Right cardiac atrium (tissue), 5 donors: Measurements from ENCODE around the gene BMERB1. TPM values are rescaled to one million over a fixed set of nuclear protein-coding genes. Genes with fewer than 3 reads are reported as not detected.

Source experiments
- ATAC-seq, 2 donors: fragments of 200-7000 bp; cut with Tn5 transposase; one replicate each; pipeline versions ENCODE4 v1.8.0 to v1.9.1; 2020; ENCODE audit warnings: moderate library complexity in 2 of 2, mild to moderate bottlenecking in 1 of 2
- DNase-seq, 3 donors: peaks; one replicate each; pipeline ENCODE4 v3.0.0-alpha.2; 2020
- H3K27ac ChIP-seq: one replicate; pipeline ENCODE4 v1.5.1; 2013; ENCODE audit warnings: mild to moderate bottlenecking, low read length, control low read depth, moderate library complexity
- H3K27me3 ChIP-seq: one replicate; pipeline ENCODE4 v1.6.1; 2013; ENCODE audit not compliant: control insufficient read depth, insufficient read depth
- H3K4me1 ChIP-seq: one replicate; pipeline ENCODE4 v1.6.1; 2013; ENCODE audit warnings: low read length; ENCODE audit not compliant: control insufficient read depth, insufficient read depth
- H3K4me3 ChIP-seq: one replicate; pipeline ENCODE4 v1.5.1; 2013; ENCODE audit warnings: low read length, control low read depth
- H3K9me3 ChIP-seq: one replicate; pipeline ENCODE4 v1.6.1; 2013; ENCODE audit warnings: low read length; ENCODE audit not compliant: control insufficient read depth
- WGBS: extraction: QIAGEN DNeasy Blood & Tissue Kit; methylation state at CpG from one replicate; pipeline ENCODE4 v1.1.7; 2013; 5-methylcytosine and 5-hydroxymethylcytosine counted together
- intact Hi-C, 4 donors: fragments of 100-400 bp; cut with DNase I; formaldehyde crosslinking; loops; one replicate each; pipeline versions ENCODE4 v1.11.0 to v1.14.0; 2022 to 2023
- polyA plus RNA-seq: library from polyadenylated mRNA; stranded (reverse); fragments of 200-250 nt; gene quantifications from one replicate; pipeline ENCODE4 v1.2.3, GENCODE V29; 2013
- total RNA-seq, 4 donors: library from RNA; stranded (reverse); fragmentation: NEBNext Ultra II Directional; extraction: Animal tissue kit (Norgen Biotek cat#: 25700); gene quantifications; one replicate each; pipeline ENCODE4 v1.2.1, GENCODE V29; 2021
- donor health status: healthy with polysubstance abuse.
- donor health status: DM: no; HTN: yes; CAD: no.
- donor health status: DM: no; HTN: no; CAD: no.
- donor health status: DM: no; HTN: yes; CAD: no; lungs with severe emphysema.
- donor health status: DM: yes; HTN: yes; CAD: no.

The BMERB1 gene
- total and polyA plus RNA-seq, 5 donors: 36.9 to 74.7 (median 59.0) TPM

DNA sequence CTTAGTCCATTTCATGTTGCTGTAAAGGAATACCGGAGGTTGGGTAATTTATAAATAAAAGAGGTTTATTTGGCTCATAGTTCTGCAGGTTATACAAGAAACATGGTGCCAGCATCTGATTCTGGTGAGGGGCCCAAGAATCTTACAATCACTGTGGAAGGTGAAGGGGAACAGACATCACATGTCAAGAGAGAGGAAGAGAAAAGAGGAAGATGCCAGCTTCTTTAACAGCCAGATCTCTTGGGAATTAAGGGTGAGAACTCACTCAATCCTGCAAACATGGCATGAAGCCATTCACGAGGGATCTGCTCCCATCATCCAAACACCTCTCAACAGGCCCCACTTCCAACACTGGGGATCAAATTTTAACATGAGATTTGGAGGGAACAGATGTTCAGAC lies 49.5 kb downstream of the BMERB1 start:
- WGBS: 83% methylated on average over 2 of the region's 2 CpGs
- ATAC-seq: no peak
- intact Hi-C loops: no loop called here
- DNase-seq: no peak
- Histone ChIP-seq H3K4me3 (no peak overlapping the region), H3K27me3 (no peaks in the 10 kb centered on the region), H3K9me3 (no peaks in the 10 kb centered on the region), H3K27ac (no peak overlapping the region), H3K4me1 (peaks cover under 1% of the 10 kb centered on the region)

DNA sequence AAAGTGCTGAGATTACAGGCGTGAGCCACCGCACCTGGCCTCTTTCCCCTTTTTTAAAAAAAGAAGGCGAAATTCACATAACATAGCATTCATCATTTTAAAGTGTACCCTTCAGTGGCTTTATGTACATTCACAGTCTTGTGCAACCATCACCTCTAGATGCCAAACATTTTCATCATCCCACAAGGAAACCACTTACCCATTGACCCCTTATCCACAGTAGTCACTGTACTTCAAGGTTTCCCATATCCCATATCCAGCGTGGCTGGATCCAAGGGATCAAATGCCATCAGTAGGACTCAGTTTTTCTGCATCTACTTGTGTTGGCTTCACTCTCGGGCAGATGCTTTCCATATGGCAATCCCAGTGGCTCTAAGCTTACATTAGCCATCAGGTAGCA lies 50.3 kb downstream of the BMERB1 start:
- H3K9me3 ChIP-seq: no peaks in the 10 kb centered on the region
- DNase-seq (no peak), ATAC-seq (no peak)
- intact Hi-C loops: no loop called here
- H3K27ac ChIP-seq: no peak overlapping the region
- no peak overlapping the region for H3K4me3 ChIP-seq
- no peaks in the 10 kb centered on the region for H3K27me3 ChIP-seq
- 77% methylated on average over 5 of the region's 5 CpGs for WGBS
- H3K4me1 ChIP-seq: peaks cover 3% of the 10 kb centered on the region

DNA sequence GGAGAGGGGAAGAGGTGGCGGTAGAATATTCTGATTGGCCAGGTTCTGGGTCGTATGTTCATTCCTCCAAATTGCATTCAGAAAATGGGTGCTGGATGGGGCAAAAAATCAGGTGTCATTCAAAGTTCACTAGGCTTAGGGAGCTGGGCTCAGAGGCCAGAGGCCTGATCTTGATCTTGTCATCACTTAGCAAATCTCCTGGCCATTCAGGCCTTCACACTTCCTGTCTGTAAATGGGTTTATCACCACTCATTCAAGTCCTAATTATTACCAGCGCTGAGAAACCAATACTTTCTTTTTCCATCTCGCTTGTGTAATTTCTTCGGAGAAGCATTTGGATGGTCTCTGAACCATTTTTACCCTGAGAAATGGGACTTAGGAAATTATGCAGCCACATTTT lies 50.8 kb downstream of the BMERB1 start:
- Histone ChIP-seq H3K4me1 (peaks cover 6% of the 10 kb centered on the region), H3K4me3 (no peak overlapping the region), H3K9me3 (no peaks in the 10 kb centered on the region), H3K27me3 (no peaks in the 10 kb centered on the region), H3K27ac (no peak overlapping the region)
- 96% methylated on average over 5 of the region's 5 CpGs for WGBS
- DNase-seq (no peak), ATAC-seq (no peak)
- intact Hi-C loops: no loop called here

DNA sequence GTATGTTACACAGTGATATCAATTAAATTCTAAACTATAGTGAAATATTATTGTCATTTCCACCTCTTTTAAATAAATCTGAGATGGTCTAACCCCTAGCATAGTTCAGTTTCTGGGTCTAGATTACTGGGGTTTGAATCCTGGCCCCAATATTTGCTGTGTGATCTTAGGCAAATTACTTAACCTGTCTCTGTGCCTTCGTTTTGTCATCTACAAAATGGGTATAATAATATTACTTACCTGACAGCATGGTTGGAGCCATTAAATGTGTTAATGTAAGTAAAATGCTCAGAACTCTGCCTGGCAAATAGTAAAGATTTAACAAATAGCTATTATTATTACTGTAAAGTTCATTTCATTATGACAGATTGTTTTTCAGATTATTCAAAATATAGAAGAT lies 52.3 kb downstream of the BMERB1 start:
- 89% methylated on average over 1 of the region's 1 CpG for WGBS
- ATAC-seq (no peak), DNase-seq (no peak)
- no peak overlapping the region for H3K27ac ChIP-seq
- intact Hi-C loops: no loop called here
- peaks cover 6% of the 10 kb centered on the region for H3K4me1 ChIP-seq
- H3K4me3 ChIP-seq: no peak overlapping the region
- H3K27me3 ChIP-seq: no peaks in the 10 kb centered on the region
- H3K9me3 ChIP-seq: no peaks in the 10 kb centered on the region

DNA sequence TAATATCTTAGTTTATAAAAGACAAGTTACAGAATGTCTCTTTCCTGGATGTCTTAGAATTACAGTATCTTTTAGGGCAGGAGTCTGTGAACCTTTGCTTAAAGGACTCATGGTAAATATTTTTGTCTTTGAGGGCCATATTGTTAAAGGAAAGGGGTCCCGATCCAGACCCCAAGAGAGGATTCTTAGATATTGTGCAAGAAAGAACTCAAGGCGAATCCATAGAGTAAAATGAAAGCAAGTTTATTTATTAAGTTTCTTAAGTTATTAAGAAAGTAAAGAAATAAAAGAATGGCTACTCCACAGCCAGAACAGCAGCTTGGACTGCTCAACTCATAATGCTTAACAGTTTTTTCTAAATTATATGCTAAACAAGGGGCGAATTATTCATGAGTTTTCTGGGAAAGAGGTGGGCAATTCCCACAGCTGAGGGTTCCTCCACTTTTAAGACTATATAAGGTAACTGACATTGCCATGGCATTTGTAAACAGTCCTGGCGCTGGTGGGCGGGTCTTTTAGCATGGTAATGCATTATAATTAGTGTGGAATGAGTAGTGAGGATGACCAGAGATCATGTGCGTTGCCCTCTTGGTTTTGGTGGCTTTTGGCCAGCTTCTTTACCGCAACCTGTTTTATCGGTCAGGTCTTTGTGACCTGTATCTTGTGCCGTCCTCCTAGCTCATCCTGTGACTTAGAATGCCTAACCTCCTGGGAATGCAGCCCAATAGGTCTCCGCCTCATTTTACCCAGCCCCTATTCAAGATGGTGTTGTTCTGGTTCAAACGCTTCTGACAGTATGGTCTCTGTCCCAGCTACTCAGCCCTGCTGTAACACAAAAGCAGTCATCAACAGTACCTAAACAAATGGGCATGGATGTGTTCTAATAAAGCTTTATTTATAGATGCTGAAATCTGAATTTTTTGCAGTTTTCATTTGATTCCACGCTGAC lies 53.2 kb downstream of the BMERB1 start:
- Histone ChIP-seq H3K27ac (no peak overlapping the region), H3K9me3 (no peaks in the 10 kb centered on the region), H3K4me1 (peaks cover 6% of the 10 kb centered on the region), H3K4me3 (no peak overlapping the region), H3K27me3 (no peaks in the 10 kb centered on the region)
- ATAC-seq: no peak
- WGBS: 96% methylated on average over 12 of the region's 12 CpGs
- no peak for DNase-seq
- intact Hi-C loops: no loop called here

DNA sequence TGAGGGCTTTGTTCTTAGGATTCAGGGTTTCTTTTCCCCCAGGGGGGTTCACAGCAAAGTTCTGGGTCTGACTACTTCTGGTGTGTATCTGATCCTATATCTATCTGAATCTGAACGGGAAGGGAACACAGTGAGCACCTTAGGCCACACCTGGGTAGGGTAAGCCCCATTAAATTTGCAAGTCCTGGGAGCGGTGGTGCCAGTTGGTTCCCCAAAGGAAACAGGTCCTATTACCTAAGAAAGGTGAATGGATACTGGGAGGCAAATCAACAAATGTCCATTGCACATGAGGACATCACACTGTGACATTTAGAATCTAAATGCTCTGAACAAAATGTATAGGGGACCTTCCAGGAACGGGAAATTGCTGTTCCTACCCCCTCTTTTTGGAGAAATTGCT lies 54.6 kb downstream of the BMERB1 start:
- 75% methylated on average over 3 of the region's 3 CpGs for WGBS

DNA sequence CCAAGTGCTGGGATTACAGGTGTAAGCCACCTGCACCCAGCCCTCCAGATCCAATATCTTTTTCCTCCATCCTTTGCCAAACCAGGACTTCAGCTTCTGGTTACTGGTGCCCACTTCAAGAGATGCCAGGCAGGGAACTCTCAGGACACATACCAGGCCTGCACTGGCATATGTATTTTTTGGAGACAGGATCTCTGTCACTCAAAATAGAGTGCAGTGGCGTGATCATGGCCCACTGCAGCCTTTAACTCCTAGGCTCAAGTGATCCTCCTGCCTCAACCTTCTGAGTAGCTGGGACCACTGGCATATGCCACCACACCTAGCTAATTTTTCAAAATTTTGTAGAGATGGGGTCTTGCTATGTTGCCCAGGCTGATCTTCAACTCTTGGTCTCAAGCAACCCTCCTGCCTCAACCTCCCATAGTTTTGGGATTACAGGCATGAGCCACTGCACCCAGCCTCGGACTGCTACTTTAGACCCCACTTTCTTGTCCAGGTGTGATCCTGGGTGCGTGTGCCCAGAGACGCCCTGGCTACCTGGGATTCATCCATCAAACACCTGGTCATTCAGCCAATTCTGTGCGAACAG lies 55.8 kb downstream of the BMERB1 start:
- intact Hi-C loops: no loop called here
- ATAC-seq (no peak), DNase-seq (no peak)
- Histone ChIP-seq H3K9me3 (no peaks in the 10 kb centered on the region), H3K4me1 (peaks cover 6% of the 10 kb centered on the region), H3K27me3 (no peaks in the 10 kb centered on the region), H3K27ac (peak overlapping the region; percentile 50), H3K4me3 (no peak overlapping the region)
- WGBS: 95% methylated on average over 5 of the region's 5 CpGs

More for the DNA sequence above, 54.6 kb downstream of the BMERB1 start:
- intact Hi-C loops: no loop called here
- ATAC-seq (no peak), DNase-seq (no peak)
- Histone ChIP-seq H3K27ac (no peak overlapping the region), H3K4me3 (no peak overlapping the region), H3K27me3 (no peaks in the 10 kb centered on the region), H3K9me3 (no peaks in the 10 kb centered on the region), H3K4me1 (peaks cover 6% of the 10 kb centered on the region)

DNA sequence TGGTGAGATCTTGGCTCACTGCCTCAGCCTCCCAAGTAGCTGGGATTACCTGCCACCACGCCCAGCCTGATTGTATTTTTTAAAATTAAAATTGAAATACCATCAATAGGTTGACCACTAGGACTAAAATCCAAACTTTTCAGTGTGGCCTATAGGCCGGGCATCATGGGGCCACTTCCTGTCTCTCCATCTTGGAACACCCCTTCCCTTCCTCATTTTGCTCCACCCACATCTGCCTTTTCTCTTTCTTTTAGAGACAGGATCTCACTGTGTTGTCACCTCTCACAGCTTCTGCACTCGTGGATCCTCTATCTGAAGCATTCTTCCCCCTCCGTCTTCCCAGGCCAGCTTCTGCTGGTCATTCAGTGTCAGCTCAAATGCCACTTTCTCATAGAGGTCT lies 57.0 kb downstream of the BMERB1 start:
- DNase-seq (no peak), ATAC-seq (no peak)
- intact Hi-C loops: no loop called here
- Histone ChIP-seq H3K27me3 (no peaks in the 10 kb centered on the region), H3K27ac (no peak overlapping the region), H3K4me3 (no peak overlapping the region), H3K4me1 (peaks cover 6% of the 10 kb centered on the region), H3K9me3 (no peaks in the 10 kb centered on the region)
- WGBS: 91% methylated on average over 4 of the region's 4 CpGs

DNA sequence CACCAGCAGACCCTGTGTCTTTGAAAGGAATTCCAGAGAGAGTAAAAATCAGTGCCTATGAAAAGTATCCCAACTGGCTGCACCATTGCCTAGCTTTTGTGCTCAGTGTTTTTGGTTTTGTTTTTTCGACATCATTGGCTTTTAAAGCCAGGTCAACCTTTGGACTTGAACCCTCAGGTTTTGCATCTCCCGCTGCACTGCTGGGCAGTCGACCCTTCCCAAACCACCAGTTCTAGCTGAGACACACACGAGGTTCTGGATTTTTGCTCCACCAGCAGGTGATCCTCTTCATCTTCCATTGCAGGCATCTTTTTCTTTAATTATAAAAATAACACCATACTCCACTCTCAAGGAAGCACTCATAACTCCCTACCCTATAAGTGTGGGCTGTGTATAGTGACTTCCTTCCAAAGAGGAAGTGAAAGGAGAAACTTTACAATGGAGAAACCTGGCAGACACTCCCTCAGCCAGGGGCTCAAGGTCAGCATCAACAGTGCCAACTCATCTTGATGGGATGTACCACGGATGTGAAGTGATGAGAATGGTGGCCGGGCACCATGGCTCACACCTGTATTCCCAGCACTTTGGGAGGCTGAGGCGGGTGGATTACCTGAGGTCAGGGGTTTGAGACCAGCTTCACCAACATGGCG lies 57.8 kb downstream of the BMERB1 start:
- Histone ChIP-seq H3K9me3 (no peaks in the 10 kb centered on the region), H3K4me1 (peaks cover 6% of the 10 kb centered on the region), H3K27ac (no peak overlapping the region), H3K27me3 (no peaks in the 10 kb centered on the region), H3K4me3 (no peak overlapping the region)
- ATAC-seq (no peak), DNase-seq (no peak)
- intact Hi-C loops: no loop called here
- 77% methylated on average over 8 of the region's 8 CpGs for WGBS

DNA sequence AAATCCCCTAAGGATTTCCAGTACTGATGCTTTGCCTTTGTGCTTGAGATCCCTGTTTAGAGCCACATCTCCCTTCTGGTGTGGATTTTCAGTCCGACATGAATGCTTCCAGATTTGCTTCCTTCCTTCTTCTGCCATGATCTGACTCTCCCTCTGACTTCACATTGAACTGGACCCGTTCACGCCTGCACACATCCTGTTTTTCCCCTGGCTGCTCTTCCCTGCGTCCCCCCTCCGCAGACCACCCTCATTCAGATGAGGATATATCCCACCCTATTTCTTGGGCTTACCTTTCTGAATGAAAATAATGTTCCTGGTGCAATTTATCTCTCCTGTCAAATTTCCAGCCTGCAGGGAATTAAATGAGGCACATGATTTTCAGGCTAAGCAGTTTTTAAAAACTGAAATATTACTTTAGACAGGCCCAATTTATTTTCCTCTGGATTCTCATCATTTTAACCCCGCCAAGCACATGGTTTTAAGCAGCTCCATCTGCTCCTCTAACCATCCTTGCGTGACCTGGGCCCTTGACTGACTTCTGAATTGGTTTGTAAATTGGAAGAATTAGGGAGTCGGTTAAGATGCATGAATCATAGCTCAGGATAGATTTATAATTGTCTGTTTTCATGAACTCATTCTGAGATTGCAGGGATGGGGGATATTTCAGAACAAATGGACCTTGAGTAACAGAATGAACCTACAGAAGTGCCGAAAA lies 59.2 kb downstream of the BMERB1 start:
- 49% methylated on average over 9 of the region's 9 CpGs for WGBS
- Histone ChIP-seq H3K4me3 (no peak overlapping the region), H3K4me1 (peaks cover 6% of the 10 kb centered on the region), H3K9me3 (no peaks in the 10 kb centered on the region), H3K27ac (no peak overlapping the region), H3K27me3 (no peaks in the 10 kb centered on the region)
- DNase-seq: no peak
- ATAC-seq: peak in 1 of 2 donors; percentile 4
- intact Hi-C loops: no loop called here

DNA sequence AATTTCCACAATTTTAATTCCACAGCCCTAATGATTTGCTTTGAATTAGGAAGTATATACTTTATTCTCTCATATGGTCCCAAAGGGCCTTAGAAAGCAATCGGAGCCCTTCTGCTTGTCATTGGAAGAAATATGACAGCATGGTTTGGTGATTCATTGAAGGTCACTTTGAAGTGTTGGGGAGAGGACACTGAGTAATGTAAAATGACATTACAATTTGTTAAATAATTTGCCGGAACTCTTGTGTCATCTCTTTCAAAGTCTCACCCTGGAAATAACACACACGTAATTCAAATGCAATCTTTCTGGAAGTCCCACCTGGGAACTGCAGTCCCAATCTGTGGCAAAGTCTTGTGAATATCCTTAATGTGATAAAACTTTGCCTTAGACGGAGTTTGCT lies 59.8 kb downstream of the BMERB1 start:
- no peak overlapping the region for H3K4me3 ChIP-seq
- intact Hi-C loops: no loop called here
- no peaks in the 10 kb centered on the region for H3K27me3 ChIP-seq
- H3K27ac ChIP-seq: no peak overlapping the region
- no peaks in the 10 kb centered on the region for H3K9me3 ChIP-seq
- H3K4me1 ChIP-seq: peaks cover 4% of the 10 kb centered on the region
- 56% methylated on average over 4 of the region's 4 CpGs for WGBS
- DNase-seq (no peak), ATAC-seq (no peak)
